ENCODE results near the gene NDUFA1.
A peak's percentile ranks its signal among the peaks of the same experiment; 100 is the strongest.

- TF ChIP-seq CTCF (IDR thresholded peaks at IDR 0.05) (peak in 2 of 3 donors; percentile 14 to 26), POLR2AphosphoS5 (IDR thresholded peaks at IDR 0.05) (no peak)
These were observed 16.2 kb downstream of the NDUFA1 start for GRCh38 chrX:119887721-119888425.

Measured in breast epithelium (tissue), 3 donors.